NCI-H524 (cell line): ENCODE measurements around the gene SNAPC5.
"Not testable (repeated sequence)": the region's sequence is repeated elsewhere in the genome, so short reads cannot be mapped to it uniquely, and the experiment has no call there.

Experiments used
- DNase-seq, 2 experiments: peaks; one replicate each; lab custom pipeline; 2025; lab: John Stamatoyannopoulos, UW

SNAPC5 gene

GRCh38 chr15:66497502-66498455, at the start of gene SNAPC5:
Gene SNAPC5 (minus strand): TSS chr15:66497762. CDS start chr15:66497731, 31 bp downstream.
- peak; percentile 88 to 94 for DNase-seq

- no peak for DNase-seq
Measured at GRCh38 chr15:66545255-66545654, 47.7 kb upstream of the SNAPC5 start.

GRCh38 chr15:66542896-66543295, 45.3 kb upstream of the SNAPC5 start:
- DNase-seq, result no peak

- DNase-seq, result no peak
Measured at GRCh38 chr15:66535056-66535455, 37.5 kb upstream of the SNAPC5 start.

GRCh38 chr15:66524838-66525237, 27.3 kb upstream of the SNAPC5 start:
- DNase-seq, result no peak

GRCh38 chr15:66523926-66524325, 26.4 kb upstream of the SNAPC5 start:
- no peak for DNase-seq

- DNase-seq, result no peak
Measured at GRCh38 chr15:66515901-66516322, 18.4 kb upstream of the SNAPC5 start.

GRCh38 chr15:66514586-66514985, 17.0 kb upstream of the SNAPC5 start:
- no peak for DNase-seq

- DNase-seq, result no peak
Measured at GRCh38 chr15:66508293-66508883, 10.8 kb upstream of the SNAPC5 start.

- DNase-seq, result no peak
Measured at GRCh38 chr15:66505818-66506217, 8.3 kb upstream of the SNAPC5 start.

- peak in 1 of 2 experiments; percentile 57 for DNase-seq
Measured at GRCh38 chr15:66505430-66505811, 7.9 kb upstream of the SNAPC5 start.

- peak; percentile 67 to 74 for DNase-seq
Measured at GRCh38 chr15:66504563-66505429, 7.2 kb upstream of the SNAPC5 start, which contains the start of the genes RPL4 and ZWILCH. Gene RPL4 (minus strand): TSS chr15:66504855. CDS start chr15:66504790, 65 bp downstream. Gene ZWILCH (plus strand): TSS chr15:66505326. CDS start chr15:66505339, 13 bp downstream.

GRCh38 chr15:66503780-66504562, 6.4 kb upstream of the SNAPC5 start:
- DNase-seq, result no peak

- DNase-seq, result not testable (repeated sequence)
Measured at GRCh38 chr15:66503041-66503648, 5.6 kb upstream of the SNAPC5 start.

- no peak for DNase-seq
Measured at GRCh38 chr15:66502491-66502890, 4.9 kb upstream of the SNAPC5 start.

GRCh38 chr15:66500346-66500745, 2.8 kb upstream of the SNAPC5 start:
- not testable (repeated sequence) for DNase-seq

GRCh38 chr15:66498501-66499386, 1.2 kb upstream of the SNAPC5 start:
- DNase-seq, result peak in 1 of 2 experiments; percentile 42

- DNase-seq, result no peak
Measured at GRCh38 chr15:66496951-66497501, 536 bp downstream of the SNAPC5 start.

GRCh38 chr15:66494262-66494661, 3.3 kb downstream of the SNAPC5 start:
- no peak for DNase-seq
